ENCODE data around the gene SPPL2A.

Gene SPPL2A

DNA sequence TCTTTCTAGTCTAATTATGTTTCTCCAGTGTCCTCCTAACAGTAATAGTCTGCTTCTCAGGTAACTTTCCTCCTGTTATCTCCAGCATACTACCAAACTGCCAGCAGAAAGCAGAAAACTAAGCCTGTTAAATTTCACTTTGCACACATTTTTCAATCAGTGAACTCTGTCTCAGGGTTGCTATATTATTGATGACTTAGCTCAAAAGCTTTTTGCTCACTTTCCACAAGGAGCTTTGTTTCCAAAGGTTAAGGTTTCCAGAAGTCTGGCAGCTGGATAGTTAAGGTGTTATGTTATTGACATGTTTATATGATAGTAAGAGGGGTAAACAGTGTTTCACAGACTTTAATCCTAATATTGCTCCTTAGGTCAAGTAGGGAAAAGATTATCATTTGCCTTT, 84.0 kb downstream of the SPPL2A start:
- H3K4me1 ChIP-seq (ENCODE audit: low read length), result no peaks in the 10 kb centered on the region
- no peak overlapping the region for H3K4me2 ChIP-seq (ENCODE audit: low read depth, low read length)
- no peak for DNase-seq
- H3F3A ChIP-seq (ENCODE audit: insufficient read depth, low read length), result peaks cover 10% of the 10 kb centered on the region
- H3K36me3 ChIP-seq (replicated peaks; ENCODE audit: insufficient read depth, low read length), result no peaks in the 10 kb centered on the region; the same call in 1 of the 2 replicates
- no peaks in the 10 kb centered on the region for H4K20me1 ChIP-seq (ENCODE audit: insufficient read depth, low read length)
- no peaks in the 10 kb centered on the region for H3K9me3 ChIP-seq (replicated peaks; ENCODE audit: insufficient read depth, low read length)
- H3K4me3 ChIP-seq (ENCODE audit: low read length), result no peak overlapping the region
- TF ChIP-seq EZH2phosphoT487 (IDR thresholded peaks at IDR 0.05; ENCODE audit: low read length) (no peak), EZH2 (optimal IDR thresholded peaks at IDR 0.05; ENCODE audit: low read depth, low read length) (no peak)
- TF ChIP-seq, protein P1, sequence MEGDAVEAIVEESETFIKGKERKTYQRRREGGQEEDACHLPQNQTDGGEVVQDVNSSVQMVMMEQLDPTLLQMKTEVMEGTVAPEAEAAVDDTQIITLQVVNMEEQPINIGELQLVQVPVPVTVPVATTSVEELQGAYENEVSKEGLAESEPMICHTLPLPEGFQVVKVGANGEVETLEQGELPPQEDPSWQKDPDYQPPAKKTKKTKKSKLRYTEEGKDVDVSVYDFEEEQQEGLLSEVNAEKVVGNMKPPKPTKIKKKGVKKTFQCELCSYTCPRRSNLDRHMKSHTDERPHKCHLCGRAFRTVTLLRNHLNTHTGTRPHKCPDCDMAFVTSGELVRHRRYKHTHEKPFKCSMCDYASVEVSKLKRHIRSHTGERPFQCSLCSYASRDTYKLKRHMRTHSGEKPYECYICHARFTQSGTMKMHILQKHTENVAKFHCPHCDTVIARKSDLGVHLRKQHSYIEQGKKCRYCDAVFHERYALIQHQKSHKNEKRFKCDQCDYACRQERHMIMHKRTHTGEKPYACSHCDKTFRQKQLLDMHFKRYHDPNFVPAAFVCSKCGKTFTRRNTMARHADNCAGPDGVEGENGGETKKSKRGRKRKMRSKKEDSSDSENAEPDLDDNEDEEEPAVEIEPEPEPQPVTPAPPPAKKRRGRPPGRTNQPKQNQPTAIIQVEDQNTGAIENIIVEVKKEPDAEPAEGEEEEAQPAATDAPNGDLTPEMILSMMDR (IDR thresholded peaks at IDR 0.05; ENCODE audit: low read length), result no peak
- no peak overlapping the region for H2AFZ ChIP-seq (ENCODE audit: low read length)
- no peaks in the 10 kb centered on the region for H3K9me2 ChIP-seq (replicated peaks; ENCODE audit: insufficient read depth, low read length)
- H3K79me2 ChIP-seq (ENCODE audit: low read length), result peaks cover 95% of the 10 kb centered on the region
- no peak overlapping the region for H3K27ac ChIP-seq (ENCODE audit: low read length)
- H3K9ac ChIP-seq (ENCODE audit: low read length), result no peak overlapping the region
- no peaks in the 10 kb centered on the region for H3K27me3 ChIP-seq (replicated peaks; ENCODE audit: insufficient read depth, low read length)

DNA sequence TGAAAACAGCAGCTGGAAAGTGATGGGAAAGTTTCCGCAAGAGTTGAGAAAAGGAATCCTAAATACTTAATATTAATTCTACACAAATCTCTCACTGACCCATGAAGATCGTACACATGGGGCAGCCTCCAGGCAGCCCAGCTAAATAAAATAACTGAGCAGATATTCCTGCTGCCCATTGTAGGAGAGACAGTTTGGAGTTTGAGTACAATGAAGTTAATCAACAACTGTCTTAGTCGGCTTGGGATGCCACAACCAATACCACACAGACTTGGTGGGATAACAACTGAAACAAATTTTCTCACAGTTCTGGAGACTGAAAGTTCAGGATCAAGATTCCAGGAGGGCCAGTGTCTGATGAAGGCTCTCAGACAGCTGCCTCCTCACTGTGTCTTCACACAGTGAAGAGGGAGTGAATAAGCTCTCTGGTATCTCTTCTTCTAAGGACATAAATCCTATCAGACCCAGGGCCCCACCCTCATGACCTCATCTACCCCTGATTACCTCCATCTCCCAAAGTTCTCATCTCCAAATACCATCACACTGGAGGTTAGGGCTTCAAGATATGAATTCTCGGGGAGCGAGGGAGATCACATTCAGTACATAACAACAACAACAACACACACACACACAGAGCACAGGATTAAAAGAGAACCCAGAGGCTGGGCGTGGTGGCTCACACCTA, 88.6 kb downstream of the SPPL2A start:
- Histone ChIP-seq H3K4me3 (ENCODE audit: low read length) (no peak overlapping the region), H3K9me3 (replicated peaks; ENCODE audit: insufficient read depth, low read length) (no peaks in the 10 kb centered on the region), H3K27me3 (replicated peaks; ENCODE audit: insufficient read depth, low read length) (no peaks in the 10 kb centered on the region), H2AFZ (ENCODE audit: low read length) (no peak overlapping the region), H3K9me2 (replicated peaks; ENCODE audit: insufficient read depth, low read length) (no peaks in the 10 kb centered on the region), H4K20me1 (ENCODE audit: insufficient read depth, low read length) (no peaks in the 10 kb centered on the region), H3F3A (ENCODE audit: insufficient read depth, low read length) (0 out of 2 replicates have a peak, but pooled peaks cover 5% of the 10 kb centered on the region), H3K9ac (ENCODE audit: low read length) (no peak overlapping the region), H3K79me2 (ENCODE audit: low read length) (peaks cover 93% of the 10 kb centered on the region), H3K4me1 (ENCODE audit: low read length) (no peaks in the 10 kb centered on the region), H3K36me3 (replicated peaks; ENCODE audit: insufficient read depth, low read length) (no peaks in the 10 kb centered on the region), H3K4me2 (ENCODE audit: low read depth, low read length) (no peak overlapping the region), H3K27ac (ENCODE audit: low read length) (no peak overlapping the region)
- DNase-seq, result no peak
- TF ChIP-seq EZH2phosphoT487 (IDR thresholded peaks at IDR 0.05; ENCODE audit: low read length) (no peak), EZH2 (optimal IDR thresholded peaks at IDR 0.05; ENCODE audit: low read depth, low read length) (no peak)
- TF ChIP-seq, protein P1 (IDR thresholded peaks at IDR 0.05; ENCODE audit: low read length), result no peak

DNA sequence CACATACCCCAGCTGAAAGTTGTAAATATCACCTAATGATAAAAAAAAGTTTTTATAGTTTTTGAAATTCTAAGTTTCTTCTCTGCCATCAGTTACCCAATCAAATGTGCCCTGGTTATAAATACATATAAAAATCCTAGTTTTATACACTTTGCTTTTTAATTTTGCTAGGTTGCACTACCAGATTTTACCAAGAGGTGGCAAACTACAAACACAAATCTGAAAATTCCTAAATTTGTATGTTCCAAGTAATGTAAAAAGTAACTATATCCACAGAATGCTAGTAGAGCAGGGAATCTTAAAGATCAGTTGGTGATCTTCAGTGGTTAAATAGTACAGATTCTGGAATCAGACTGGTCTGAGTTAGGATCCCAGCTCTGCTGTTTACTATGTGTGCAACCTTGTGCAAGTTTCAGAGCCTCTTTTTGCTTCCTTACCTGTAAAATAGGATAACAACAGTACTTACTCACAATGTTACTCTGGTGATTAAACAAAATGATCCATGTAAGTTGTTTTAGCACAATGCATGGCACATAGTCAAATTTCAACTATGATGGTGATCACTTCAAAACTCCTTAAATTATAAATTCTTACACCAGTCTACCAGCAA, 89.9 kb downstream of the SPPL2A start:
- H3K27ac ChIP-seq (ENCODE audit: low read length), result no peak overlapping the region
- H3K79me2 ChIP-seq (ENCODE audit: low read length), result peaks cover 93% of the 10 kb centered on the region
- DNase-seq, result peak; percentile 20
- H3K36me3 ChIP-seq (replicated peaks; ENCODE audit: insufficient read depth, low read length), result no peaks in the 10 kb centered on the region
- 0 out of 2 replicates have a peak, but pooled peaks cover 5% of the 10 kb centered on the region for H3F3A ChIP-seq (ENCODE audit: insufficient read depth, low read length)
- TF ChIP-seq, protein P1 (IDR thresholded peaks at IDR 0.05; ENCODE audit: low read length), result peak; percentile 76
- no peak for TF ChIP-seq EZH2phosphoT487 (IDR thresholded peaks at IDR 0.05; ENCODE audit: low read length)
- no peak for TF ChIP-seq EZH2 (optimal IDR thresholded peaks at IDR 0.05; ENCODE audit: low read depth, low read length)
- no peak overlapping the region for H2AFZ ChIP-seq (ENCODE audit: low read length)
- H3K4me1 ChIP-seq (ENCODE audit: low read length), result no peaks in the 10 kb centered on the region
- no peak overlapping the region for H3K4me3 ChIP-seq (ENCODE audit: low read length)
- H3K9ac ChIP-seq (ENCODE audit: low read length), result no peak overlapping the region
- 0 out of 2 replicates have a peak, but pooled peaks cover 2% of the 10 kb centered on the region for H4K20me1 ChIP-seq (ENCODE audit: insufficient read depth, low read length)
- no peaks in the 10 kb centered on the region for H3K9me3 ChIP-seq (replicated peaks; ENCODE audit: insufficient read depth, low read length)
- no peaks in the 10 kb centered on the region for H3K9me2 ChIP-seq (replicated peaks; ENCODE audit: insufficient read depth, low read length)
- no peak overlapping the region for H3K4me2 ChIP-seq (ENCODE audit: low read depth, low read length)
- no peaks in the 10 kb centered on the region for H3K27me3 ChIP-seq (replicated peaks; ENCODE audit: insufficient read depth, low read length)

All from MM.1S (cell line).